NCI-H2196 treated with DMSO at 0.1 percent for 48 hours (cell line): Measurements from ENCODE around the gene ITIH1.
"Not testable (repeated sequence)": the region's sequence is repeated elsewhere in the genome, so short reads cannot be mapped to it uniquely, and the experiment has no call there.

Source experiments
- DNase-seq: peaks from one replicate; lab custom pipeline; 2025; ENCODE audit not compliant: unreplicated experiment; lab: John Stamatoyannopoulos, UW

Gene ITIH1

GRCh38 chr3:52774066-52774713, 3.2 kb upstream of the ITIH1 start:
- no peak for DNase-seq

GRCh38 chr3:52774901-52775864, 2.2 kb upstream of the ITIH1 start:
- DNase-seq: no peak

- DNase-seq: no peak
These were observed 1.5 kb upstream of the ITIH1 start for GRCh38 chr3:52775877-52776276.

GRCh38 chr3:52776486-52776885, 913 bp upstream of the ITIH1 start:
- DNase-seq: not testable (repeated sequence)

- no peak for DNase-seq
These were observed 783 bp downstream of the ITIH1 start for GRCh38 chr3:52777959-52778805.

- DNase-seq: no peak
These were observed 1.8 kb downstream of the ITIH1 start for GRCh38 chr3:52779011-52779836.

GRCh38 chr3:52779837-52780585, 2.6 kb downstream of the ITIH1 start:
- DNase-seq: no peak

GRCh38 chr3:52781741-52782140, 4.3 kb downstream of the ITIH1 start:
- no peak for DNase-seq

GRCh38 chr3:52782412-52783210, 5.2 kb downstream of the ITIH1 start:
- DNase-seq: no peak

- DNase-seq: no peak
These were observed 5.8 kb downstream of the ITIH1 start for GRCh38 chr3:52783211-52783555.

- no peak for DNase-seq
These were observed 6.7 kb downstream of the ITIH1 start for GRCh38 chr3:52784021-52784621.

- DNase-seq: no peak
These were observed 7.7 kb downstream of the ITIH1 start for GRCh38 chr3:52784931-52785590.

- no peak for DNase-seq
These were observed 9.2 kb downstream of the ITIH1 start for GRCh38 chr3:52786330-52787215.

GRCh38 chr3:52787246-52787645, 9.8 kb downstream of the ITIH1 start:
- no peak for DNase-seq

GRCh38 chr3:52787672-52788625, 10.6 kb downstream of the ITIH1 start:
- no peak for DNase-seq
